Suprapubic skin (tissue), 4 donors: ENCODE measurements around the gene OASL. TPM values are rescaled to one million over a fixed set of nuclear protein-coding genes. Genes with fewer than 3 reads are reported as not detected.

Experiments
- DNase-seq, 2 donors: peaks; one replicate each; pipeline ENCODE4 v3.0.0-alpha.2; 2019; ENCODE audit warnings: low spot score in 2 of 2
- H3K27ac ChIP-seq: fragments of 200-600 bp; sonication (generic); one replicate; pipeline ENCODE4 v1.5.1; 2019
- H3K27me3 ChIP-seq: fragments of 200-600 bp; sonication (generic); one replicate; pipeline ENCODE4 v1.5.1; 2019
- H3K36me3 ChIP-seq: fragments of 200-600 bp; sonication (generic); one replicate; pipeline ENCODE4 v1.5.1; 2019
- H3K4me1 ChIP-seq: fragments of 200-600 bp; sonication (generic); one replicate; pipeline ENCODE4 v1.5.1; 2019
- H3K4me3 ChIP-seq: fragments of 200-600 bp; sonication (generic); one replicate; pipeline ENCODE4 v1.5.1; 2019; ENCODE audit warnings: mild to moderate bottlenecking
- H3K9me3 ChIP-seq: fragments of 200-600 bp; sonication (generic); one replicate; pipeline ENCODE4 v1.5.1; 2019
- EP300 ChIP-seq: sonication (generic); formaldehyde crosslinking; IDR thresholded peaks from one replicate; pipeline ENCODE4 v1.6.1; 2017; ENCODE audit warnings: antibody characterized with exemption
- POLR2A ChIP-seq, 2 donors: fragments of 450-650 bp; IDR thresholded peaks; one replicate each; pipeline ENCODE4 v1.6.1; 2017; ENCODE audit warnings: antibody characterized with exemption in 2 of 2, mild to moderate bottlenecking in 2 of 2, moderate library complexity in 2 of 2
- POLR2AphosphoS5 ChIP-seq, 3 donors: sonication (generic); formaldehyde crosslinking; IDR thresholded peaks; one replicate each; pipeline ENCODE4 v1.6.1; 2017; ENCODE audit warnings: antibody characterized with exemption in 3 of 3
- WGBS: methylation state at CpG from one replicate; pipeline ENCODE4 v1.1.5; 2018; 5-methylcytosine and 5-hydroxymethylcytosine counted together
- total RNA-seq, 4 donors: library from RNA; depleted of rRNA; stranded (reverse); fragments of >200 nt; gene quantifications; one replicate each; pipeline ENCODE4 v1.1.0, GENCODE V29; 2016
- TF ChIP-seq, protein P1 (sequence below), 2 donors: fragments of 200-600 bp in 1 of 2; fragments of 450-650 bp in 1 of 2; sonication (generic) in 1 of 2; IDR thresholded peaks; one replicate each; pipeline ENCODE4 v1.5.1; 2016 to 2019; ENCODE audit warnings: antibody characterized with exemption in 2 of 2, mild to moderate bottlenecking in 1 of 2, moderate library complexity in 1 of 2

Gene OASL
- total RNA-seq, 4 donors from 2014 or later: 0.53 to 0.91 (median 0.64) TPM; not detected in 1

DNA sequence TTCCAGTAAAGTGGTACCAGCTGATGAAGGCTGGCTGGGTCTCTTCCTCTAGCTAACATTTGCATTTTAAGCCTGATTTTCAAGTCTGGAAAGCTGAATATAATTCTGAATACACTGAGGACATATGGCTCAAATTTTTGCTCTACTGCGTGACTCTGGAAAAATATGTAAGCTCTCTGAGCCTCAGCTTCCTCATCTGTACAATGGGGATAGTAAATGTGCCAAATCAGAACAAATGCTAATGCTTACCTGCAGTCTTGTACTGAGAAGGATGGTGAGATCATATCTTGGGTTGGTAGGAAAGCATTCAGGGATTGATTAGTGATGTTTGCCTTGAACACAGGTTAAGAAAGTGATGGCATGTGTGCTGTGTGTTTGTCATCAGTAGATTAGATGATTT is 46.1 kb downstream of the OASL start:
- Histone ChIP-seq H3K9me3 (no peaks in the 10 kb centered on the region), H3K27me3 (peaks cover 5% of the 10 kb centered on the region), H3K4me3 (no peak overlapping the region), H3K27ac (no peak overlapping the region), H3K4me1 (no peaks in the 10 kb centered on the region), H3K36me3 (no peaks in the 10 kb centered on the region)
- TF ChIP-seq POLR2AphosphoS5 (IDR thresholded peaks at IDR 0.05): no peak
- no peak for TF ChIP-seq EP300
- TF ChIP-seq, protein P1, sequence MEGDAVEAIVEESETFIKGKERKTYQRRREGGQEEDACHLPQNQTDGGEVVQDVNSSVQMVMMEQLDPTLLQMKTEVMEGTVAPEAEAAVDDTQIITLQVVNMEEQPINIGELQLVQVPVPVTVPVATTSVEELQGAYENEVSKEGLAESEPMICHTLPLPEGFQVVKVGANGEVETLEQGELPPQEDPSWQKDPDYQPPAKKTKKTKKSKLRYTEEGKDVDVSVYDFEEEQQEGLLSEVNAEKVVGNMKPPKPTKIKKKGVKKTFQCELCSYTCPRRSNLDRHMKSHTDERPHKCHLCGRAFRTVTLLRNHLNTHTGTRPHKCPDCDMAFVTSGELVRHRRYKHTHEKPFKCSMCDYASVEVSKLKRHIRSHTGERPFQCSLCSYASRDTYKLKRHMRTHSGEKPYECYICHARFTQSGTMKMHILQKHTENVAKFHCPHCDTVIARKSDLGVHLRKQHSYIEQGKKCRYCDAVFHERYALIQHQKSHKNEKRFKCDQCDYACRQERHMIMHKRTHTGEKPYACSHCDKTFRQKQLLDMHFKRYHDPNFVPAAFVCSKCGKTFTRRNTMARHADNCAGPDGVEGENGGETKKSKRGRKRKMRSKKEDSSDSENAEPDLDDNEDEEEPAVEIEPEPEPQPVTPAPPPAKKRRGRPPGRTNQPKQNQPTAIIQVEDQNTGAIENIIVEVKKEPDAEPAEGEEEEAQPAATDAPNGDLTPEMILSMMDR (IDR thresholded peaks at IDR 0.05): no peak
- no peak for TF ChIP-seq POLR2A (IDR thresholded peaks at IDR 0.05)
- DNase-seq: no peak
- 81% methylated on average over 1 of the region's 1 CpG for WGBS

GRCh38 chr12:120991965-120992364 is 47.1 kb downstream of the OASL start:
- Histone ChIP-seq H3K27me3 (peaks cover 5% of the 10 kb centered on the region), H3K4me1 (no peaks in the 10 kb centered on the region), H3K27ac (no peak overlapping the region), H3K4me3 (no peak overlapping the region), H3K9me3 (no peaks in the 10 kb centered on the region), H3K36me3 (no peaks in the 10 kb centered on the region)
- TF ChIP-seq POLR2A (IDR thresholded peaks at IDR 0.05) (no peak), POLR2AphosphoS5 (IDR thresholded peaks at IDR 0.05) (no peak), EP300 (no peak)
- TF ChIP-seq, protein P1 (IDR thresholded peaks at IDR 0.05): no peak
- no peak for DNase-seq

GRCh38 chr12:120990487-120991055 is 48.5 kb downstream of the OASL start:
- no peaks in the 10 kb centered on the region for H3K27me3 ChIP-seq
- TF ChIP-seq POLR2AphosphoS5 (IDR thresholded peaks at IDR 0.05): no peak
- TF ChIP-seq EP300: no peak
- TF ChIP-seq, protein P1 (IDR thresholded peaks at IDR 0.05): no peak
- TF ChIP-seq POLR2A (IDR thresholded peaks at IDR 0.05): no peak
- no peaks in the 10 kb centered on the region for H3K9me3 ChIP-seq
- no peak overlapping the region for H3K27ac ChIP-seq
- DNase-seq: no peak
- H3K4me3 ChIP-seq: no peak overlapping the region
- 80% methylated on average over 2 of the region's 2 CpGs for WGBS
- no peaks in the 10 kb centered on the region for H3K36me3 ChIP-seq
- H3K4me1 ChIP-seq: no peaks in the 10 kb centered on the region

GRCh38 chr12:120989687-120990086 is 49.4 kb downstream of the OASL start:
- Histone ChIP-seq H3K4me3 (no peak overlapping the region), H3K4me1 (no peaks in the 10 kb centered on the region), H3K27ac (no peak overlapping the region), H3K27me3 (no peaks in the 10 kb centered on the region), H3K36me3 (no peaks in the 10 kb centered on the region), H3K9me3 (no peaks in the 10 kb centered on the region)
- DNase-seq: no peak
- TF ChIP-seq, protein P1 (IDR thresholded peaks at IDR 0.05): no peak
- TF ChIP-seq POLR2AphosphoS5 (IDR thresholded peaks at IDR 0.05) (no peak), POLR2A (IDR thresholded peaks at IDR 0.05) (no peak), EP300 (no peak)
- WGBS: 84% methylated on average over 3 of the region's 3 CpGs

DNA sequence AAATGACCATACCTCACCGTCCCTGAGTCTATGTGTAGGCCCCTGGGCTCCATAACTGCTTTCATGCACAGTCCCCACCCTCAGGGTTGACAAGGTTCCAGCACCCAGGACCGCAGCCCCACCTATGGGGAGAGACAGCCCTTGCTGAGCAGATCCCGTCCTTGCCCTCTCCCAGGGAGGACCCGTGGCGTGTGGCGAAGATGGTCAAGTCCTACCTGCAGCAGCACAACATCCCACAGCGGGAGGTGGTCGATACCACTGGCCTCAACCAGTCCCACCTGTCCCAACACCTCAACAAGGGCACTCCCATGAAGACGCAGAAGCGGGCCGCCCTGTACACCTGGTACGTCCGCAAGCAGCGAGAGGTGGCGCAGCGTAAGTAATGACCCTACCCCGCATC is 50.4 kb downstream of the OASL start:
- no peak overlapping the region for H3K27ac ChIP-seq
- H3K4me3 ChIP-seq: no peak overlapping the region
- H3K36me3 ChIP-seq: no peaks in the 10 kb centered on the region
- H3K4me1 ChIP-seq: no peaks in the 10 kb centered on the region
- H3K9me3 ChIP-seq: no peaks in the 10 kb centered on the region
- TF ChIP-seq POLR2A (IDR thresholded peaks at IDR 0.05) (no peak), EP300 (no peak), POLR2AphosphoS5 (IDR thresholded peaks at IDR 0.05) (no peak)
- TF ChIP-seq, protein P1 (IDR thresholded peaks at IDR 0.05): no peak
- 89% methylated on average over 13 of the region's 17 CpGs for WGBS
- DNase-seq: no peak
- H3K27me3 ChIP-seq: no peaks in the 10 kb centered on the region
